H9 (cell line): ENCODE results near the gene SLC22A5. TPM values are rescaled to one million over a fixed set of nuclear protein-coding genes. Genes with fewer than 3 reads are reported as not detected.

ENCODE experiments used
- DNase-seq: peaks from one replicate; pipeline ENCODE4 v3.0.0-alpha.2; 2017
- H2AFZ ChIP-seq: one replicate; pipeline ENCODE4 v1.6.1; 2013; ENCODE audit warnings: mild to moderate bottlenecking, low read length, control low read depth, moderate library complexity
- H2AK5ac ChIP-seq: 2 replicates; pipeline ENCODE4 v1.6.1; 2013; ENCODE audit warnings: low read length, control low read depth, mixed read lengths; ENCODE audit not compliant: insufficient read length
- H2BK120ac ChIP-seq: one replicate; pipeline ENCODE4 v1.6.1; 2013; ENCODE audit warnings: low read depth, mild to moderate bottlenecking, low read length, control low read depth, inconsistent platforms; ENCODE audit not compliant: poor library complexity, severe bottlenecking
- H2BK12ac ChIP-seq: 2 replicates; pipeline ENCODE4 v1.6.1; 2013; ENCODE audit warnings: low read length, control low read depth, mixed read lengths, low read depth; ENCODE audit not compliant: insufficient read length
- H2BK15ac ChIP-seq: 2 replicates; pipeline ENCODE4 v1.6.1; 2013; ENCODE audit warnings: low read depth, low read length, control low read depth
- H2BK20ac ChIP-seq: one replicate; pipeline ENCODE4 v1.6.1; 2013; ENCODE audit warnings: low read depth, mild to moderate bottlenecking, low read length, control low read depth, inconsistent platforms; ENCODE audit not compliant: poor library complexity, severe bottlenecking
- H2BK5ac ChIP-seq: 2 replicates; pipeline ENCODE4 v1.6.1; 2013; ENCODE audit warnings: low read length, control low read depth, mixed read lengths; ENCODE audit not compliant: insufficient read length
- H3K14ac ChIP-seq: 2 replicates; pipeline ENCODE4 v1.6.1; 2013; ENCODE audit warnings: low read length, control low read depth; ENCODE audit not compliant: insufficient read depth
- H3K18ac ChIP-seq: 2 replicates; pipeline ENCODE4 v1.6.1; 2013; ENCODE audit warnings: low read depth, mild to moderate bottlenecking, mixed read lengths, low read length, control low read depth; ENCODE audit not compliant: insufficient read length
- H3K23ac ChIP-seq: 2 replicates; pipeline ENCODE4 v1.6.1; 2013; ENCODE audit warnings: low read length, control low read depth, mixed read lengths, low read depth; ENCODE audit not compliant: insufficient read length
- H3K23me2 ChIP-seq: 2 replicates; pipeline ENCODE4 v1.6.1; 2013; ENCODE audit warnings: low read depth, mild to moderate bottlenecking, mixed read lengths, low read length, control low read depth; ENCODE audit not compliant: insufficient read length, poor library complexity, severe bottlenecking
- H3K27ac ChIP-seq: 2 replicates; pipeline ENCODE4 v1.5.1; 2013; ENCODE audit warnings: low read length, control low read depth, mixed read lengths, low read depth; ENCODE audit not compliant: insufficient read length
- H3K27me3 ChIP-seq: 2 replicates; pipeline ENCODE4 v1.6.1; 2013; ENCODE audit warnings: low read length, control low read depth, inconsistent platforms; ENCODE audit not compliant: insufficient read depth
- H3K4ac ChIP-seq: 2 replicates; pipeline ENCODE4 v1.6.1; 2013; ENCODE audit warnings: low read depth, mild to moderate bottlenecking, control low read depth, inconsistent platforms, low read length, moderate library complexity
- H3K4me1 ChIP-seq: 2 replicates; pipeline ENCODE4 v1.6.1; 2013; ENCODE audit warnings: low read length, control low read depth, inconsistent platforms; ENCODE audit not compliant: insufficient read depth
- H3K4me2 ChIP-seq: 2 replicates; pipeline ENCODE4 v1.6.1; 2013; ENCODE audit warnings: low read length, control low read depth, mixed read lengths; ENCODE audit not compliant: insufficient read length, insufficient read depth
- H3K56ac ChIP-seq: 2 replicates; pipeline ENCODE4 v1.6.1; 2013; ENCODE audit warnings: low read depth, mild to moderate bottlenecking, mixed read lengths, low read length, control low read depth; ENCODE audit not compliant: insufficient read length
- H3K79me1 ChIP-seq: 2 replicates; pipeline ENCODE4 v1.6.1; 2013; ENCODE audit warnings: low read depth, mild to moderate bottlenecking, moderate library complexity, low read length, control low read depth, inconsistent platforms; ENCODE audit not compliant: insufficient read depth, poor library complexity, severe bottlenecking
- H3K79me2 ChIP-seq: 2 replicates; pipeline ENCODE4 v1.6.1; 2013; ENCODE audit warnings: low read length, control low read depth, inconsistent platforms; ENCODE audit not compliant: insufficient read depth
- H3K9ac ChIP-seq: 2 replicates; pipeline ENCODE4 v1.6.1; 2013; ENCODE audit warnings: low read length, control low read depth, mixed read lengths; ENCODE audit not compliant: insufficient read length; ENCODE audit errors: extremely low read depth
- H3K9me3 ChIP-seq: one replicate; pipeline ENCODE4 v1.6.1; 2013; ENCODE audit warnings: low read depth, low read length, inconsistent platforms; ENCODE audit not compliant: control insufficient read depth
- H3T11ph ChIP-seq: one replicate; pipeline ENCODE4 v1.6.1; 2013; ENCODE audit warnings: mild to moderate bottlenecking, low read length, control low read depth, inconsistent platforms
- H4K20me1 ChIP-seq: one replicate; pipeline ENCODE4 v1.6.1; 2013; ENCODE audit not compliant: control insufficient read depth, insufficient read length, insufficient read depth
- H4K5ac ChIP-seq: 2 replicates; pipeline ENCODE4 v1.6.1; 2013; ENCODE audit warnings: low read depth, mild to moderate bottlenecking, mixed read lengths, low read length, control low read depth; ENCODE audit not compliant: insufficient read length
- H4K8ac ChIP-seq: replicated peaks from 2 replicates; pipeline ENCODE4 v1.6.1; 2013; ENCODE audit warnings: low read length, control low read depth, mixed read lengths, low read depth; ENCODE audit not compliant: insufficient read length
- H4K91ac ChIP-seq: 2 replicates; pipeline ENCODE4 v1.6.1; 2013; ENCODE audit warnings: low read depth, mild to moderate bottlenecking, moderate library complexity, mixed read lengths, low read length, control low read depth; ENCODE audit not compliant: insufficient read length
- H3K27ac Mint-ChIP-seq, 3 experiments: 2 replicates in 2 of 3; 3 replicates in 1 of 3; pipeline ENCODE4 v1.8.0; 2020 to 2021; ENCODE audit warnings: mixed read lengths in 3 of 3, mild to moderate bottlenecking in 1 of 3, moderate library complexity in 1 of 3
- H3K27me3 Mint-ChIP-seq: 2 replicates; pipeline ENCODE4 v1.8.0; 2021; ENCODE audit warnings: low read depth, mild to moderate bottlenecking, moderate library complexity, mixed read lengths
- H3K36me3 Mint-ChIP-seq, 3 experiments: 2 replicates in 2 of 3; 3 replicates in 1 of 3; pipeline ENCODE4 v1.8.0; 2020 to 2021; ENCODE audit warnings: low read depth in 3 of 3, mixed read lengths in 3 of 3; ENCODE audit not compliant: insufficient read depth in 1 of 3
- H3K4me1 Mint-ChIP-seq, 2 experiments: 2 replicates each; pipeline ENCODE4 v1.8.0; 2020; ENCODE audit warnings: mixed read lengths in 2 of 2
- H3K4me3 Mint-ChIP-seq, 2 experiments: 2 replicates in 1 of 2; 3 replicates in 1 of 2; pipeline ENCODE4 v1.8.0; 2020 to 2021; ENCODE audit warnings: mild to moderate bottlenecking in 2 of 2, mixed read lengths in 2 of 2, moderate library complexity in 1 of 2
- H3K9me3 Mint-ChIP-seq, 2 experiments: 2 replicates in 1 of 2; 3 replicates in 1 of 2; pipeline ENCODE4 v1.8.0; 2020; ENCODE audit warnings: mild to moderate bottlenecking in 2 of 2, mixed read lengths in 2 of 2, moderate library complexity in 1 of 2
- WGBS: extraction: QIAGEN DNeasy Blood & Tissue Kit; methylation state at CpG from one replicate; pipeline ENCODE4 v1.1.7; 2013; ENCODE audit warnings: missing lambda C conversion rate, low lambda C conversion rate, mixed read lengths; ENCODE audit not compliant: insufficient read length; ENCODE audit errors: extremely low coverage; 5-methylcytosine and 5-hydroxymethylcytosine counted together
- total RNA-seq: library from RNA; stranded (reverse); gene quantifications from 2 replicates; pipeline ENCODE4 v1.2.1, GENCODE V29; 2021
- TF ChIP-seq, protein P1 (sequence below): fragments of 200-600 bp; sonication (generic); conservative IDR thresholded peaks from 3 replicates; pipeline ENCODE4 v1.8.0; 2021; ENCODE audit warnings: antibody characterized with exemption, mild to moderate bottlenecking

Gene SLC22A5
- total RNA-seq, 1 experiment from 2014 or later = 3.4 TPM

DNA sequence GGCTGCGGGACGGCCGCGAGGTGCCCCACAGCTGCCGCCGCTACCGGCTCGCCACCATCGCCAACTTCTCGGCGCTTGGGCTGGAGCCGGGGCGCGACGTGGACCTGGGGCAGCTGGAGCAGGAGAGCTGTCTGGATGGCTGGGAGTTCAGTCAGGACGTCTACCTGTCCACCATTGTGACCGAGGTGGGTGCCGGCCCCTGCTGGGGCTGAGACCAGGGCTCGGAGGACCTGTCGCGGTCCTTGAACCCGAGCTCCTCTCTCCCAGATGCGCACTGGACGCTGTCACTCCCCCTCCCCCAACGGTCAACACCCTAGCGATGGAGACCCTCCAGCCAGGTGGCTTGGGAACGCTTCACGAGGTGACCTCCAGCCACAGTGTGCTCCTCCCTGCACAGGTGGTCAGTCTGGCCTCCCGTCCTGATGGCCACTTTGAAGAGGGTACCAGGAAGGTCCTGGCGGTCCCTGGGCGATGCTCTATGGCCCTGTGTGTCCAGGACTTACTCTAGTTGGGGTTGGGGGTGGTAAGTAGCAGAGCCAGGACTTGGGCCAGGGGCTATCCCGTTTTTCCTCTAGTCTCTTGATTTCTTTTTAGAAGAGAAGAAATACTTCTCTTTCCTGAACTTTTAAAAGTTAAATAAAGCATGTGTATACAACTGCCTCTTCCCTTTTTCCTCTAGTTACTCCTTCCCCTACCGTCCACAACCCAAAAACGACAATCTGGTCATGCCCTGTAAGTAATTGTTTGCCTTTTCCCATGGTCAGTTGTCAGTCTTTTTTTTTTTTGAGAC lies 866 bp downstream of the SLC22A5 start:
- no peak overlapping the region for H3K27ac Mint-ChIP-seq

More for the DNA sequence above, 866 bp downstream of the SLC22A5 start:
- Histone ChIP-seq H3K4me1 (no peaks in the 10 kb centered on the region), H4K5ac (no peak overlapping the region), H2BK15ac (no peak overlapping the region), H3K23me2 (peaks cover 3% of the 10 kb centered on the region), H2BK20ac (no peak overlapping the region), H3K18ac (no peak overlapping the region), H2AK5ac (no peak overlapping the region), H3K14ac (no peak overlapping the region), H3K56ac (no peak overlapping the region), H3K27ac (no peak overlapping the region), H3K4ac (no peak overlapping the region), H2BK120ac (no peak overlapping the region), H4K20me1 (no peaks in the 10 kb centered on the region), H3K9ac (no peak overlapping the region), H3K79me1 (no peaks in the 10 kb centered on the region), H2BK5ac (no peak overlapping the region), H3K23ac (no peak overlapping the region), H4K8ac (no peak overlapping the region), H3K4me2 (peak overlapping the region; percentile 35), H2AFZ (no peak overlapping the region), H3K9me3 (no peaks in the 10 kb centered on the region), H4K91ac (no peak overlapping the region), H3K79me2 (no peaks in the 10 kb centered on the region), H3T11ph (no peak overlapping the region), H3K27me3 (no peaks in the 10 kb centered on the region; the same call in 1 of the 2 replicates), H2BK12ac (no peak overlapping the region)
- Mint-ChIP-seq H3K36me3 (peaks cover 0 to 3% (median 0%) of the 10 kb centered on the region in 3 experiments; a peak in 3 of 7 replicates), H3K9me3 (no peaks in the 10 kb centered on the region), H3K27me3 (peaks cover 15% of the 10 kb centered on the region), H3K4me3 (peak overlapping the region; percentile 73 to 81), H3K4me1 (peaks cover 16 to 18% of the 10 kb centered on the region in 2 experiments)
- no CpG with 5 or more reads among the region's 34 CpGs for WGBS
- no peak for DNase-seq
- TF ChIP-seq, protein P1, sequence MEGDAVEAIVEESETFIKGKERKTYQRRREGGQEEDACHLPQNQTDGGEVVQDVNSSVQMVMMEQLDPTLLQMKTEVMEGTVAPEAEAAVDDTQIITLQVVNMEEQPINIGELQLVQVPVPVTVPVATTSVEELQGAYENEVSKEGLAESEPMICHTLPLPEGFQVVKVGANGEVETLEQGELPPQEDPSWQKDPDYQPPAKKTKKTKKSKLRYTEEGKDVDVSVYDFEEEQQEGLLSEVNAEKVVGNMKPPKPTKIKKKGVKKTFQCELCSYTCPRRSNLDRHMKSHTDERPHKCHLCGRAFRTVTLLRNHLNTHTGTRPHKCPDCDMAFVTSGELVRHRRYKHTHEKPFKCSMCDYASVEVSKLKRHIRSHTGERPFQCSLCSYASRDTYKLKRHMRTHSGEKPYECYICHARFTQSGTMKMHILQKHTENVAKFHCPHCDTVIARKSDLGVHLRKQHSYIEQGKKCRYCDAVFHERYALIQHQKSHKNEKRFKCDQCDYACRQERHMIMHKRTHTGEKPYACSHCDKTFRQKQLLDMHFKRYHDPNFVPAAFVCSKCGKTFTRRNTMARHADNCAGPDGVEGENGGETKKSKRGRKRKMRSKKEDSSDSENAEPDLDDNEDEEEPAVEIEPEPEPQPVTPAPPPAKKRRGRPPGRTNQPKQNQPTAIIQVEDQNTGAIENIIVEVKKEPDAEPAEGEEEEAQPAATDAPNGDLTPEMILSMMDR = no peak
